AG08395 (cell line): ENCODE results near the gene UBTD1.
A peak's percentile ranks its signal among the peaks of the same experiment; 100 is the strongest.
"Not testable (repeated sequence)": the region's sequence is repeated elsewhere in the genome, so short reads cannot be mapped to it uniquely, and the experiment has no call there.

Experiments used
- DNase-seq: peaks from one replicate; pipeline ENCODE4 v3.0.0; 2012; ENCODE audit warnings: mixed read lengths, low spot score

UBTD1 gene

GRCh38 chr10:97538839-97539238 is 40.1 kb downstream of the UBTD1 start:
- no peak for DNase-seq

- DNase-seq: peak; percentile 75
These were observed 40.9 kb downstream of the UBTD1 start for GRCh38 chr10:97539523-97540200.

GRCh38 chr10:97540669-97541500 is 42.2 kb downstream of the UBTD1 start:
- DNase-seq: no peak

- DNase-seq: peak; percentile 86
These were observed 43.7 kb downstream of the UBTD1 start for GRCh38 chr10:97542169-97543024.

- peak; percentile 97 for DNase-seq
These were observed 44.4 kb downstream of the UBTD1 start for GRCh38 chr10:97543025-97543546.

GRCh38 chr10:97546456-97547270 is 47.9 kb downstream of the UBTD1 start:
- no peak for DNase-seq

GRCh38 chr10:97547271-97547600 is 48.5 kb downstream of the UBTD1 start:
- DNase-seq: no peak

- DNase-seq: no peak
These were observed 49.2 kb downstream of the UBTD1 start for GRCh38 chr10:97547962-97548361.

GRCh38 chr10:97548828-97549455 is 50.2 kb downstream of the UBTD1 start:
- DNase-seq: no peak

- DNase-seq: no peak
These were observed 51.0 kb downstream of the UBTD1 start for GRCh38 chr10:97549587-97550322.

- no peak for DNase-seq
These were observed 51.8 kb downstream of the UBTD1 start for GRCh38 chr10:97550336-97551149.

- DNase-seq: no peak
These were observed 52.5 kb downstream of the UBTD1 start for GRCh38 chr10:97551271-97551670.

GRCh38 chr10:97553575-97554031 is 54.9 kb downstream of the UBTD1 start:
- peak; percentile 73 for DNase-seq

GRCh38 chr10:97554336-97554735 is 55.6 kb downstream of the UBTD1 start:
- DNase-seq: not testable (repeated sequence)

- not testable (repeated sequence) for DNase-seq
These were observed 56.8 kb downstream of the UBTD1 start for GRCh38 chr10:97555541-97555940.

GRCh38 chr10:97560731-97561381 is 62.1 kb downstream of the UBTD1 start:
- DNase-seq: not testable (repeated sequence)

GRCh38 chr10:97561386-97562077 is 62.8 kb downstream of the UBTD1 start:
- DNase-seq: not testable (repeated sequence)

- not testable (repeated sequence) for DNase-seq
These were observed 63.6 kb downstream of the UBTD1 start for GRCh38 chr10:97562329-97562728.
